Endothelial cell of umbilical vein (primary cell): ENCODE data around the gene HSPA14. TPM values are rescaled to one million over a fixed set of nuclear protein-coding genes. Genes with fewer than 3 reads are reported as not detected.
A peak's percentile ranks its signal among the peaks of the same experiment; 100 is the strongest.

Source experiments
- BruUV-seq: library from RNA; stranded (reverse); fragments of 400-500 nt; replicated peaks from 2 replicates; lab custom pipeline; 2021; lab: Mats Ljungman, UMichigan
- CTCF ChIA-PET: fragments of 300-600, 350-600 bp; sonication (Branson Sonifier 250); formaldehyde crosslinking; loops from one replicate; lab custom pipeline; 2021; ENCODE audit warnings: antibody characterized with exemption, inconsistent platforms; lab: Charles Lee
- POLR2A ChIA-PET: fragments of 300-600, 350-600 bp; sonication (Branson Sonifier 250); formaldehyde crosslinking; loops from one replicate; lab custom pipeline; 2021; ENCODE audit warnings: antibody characterized with exemption, inconsistent platforms; lab: Charles Lee
- DNase-seq: peaks from one replicate; pipeline ENCODE4 v3.0.0-alpha.2; 2011; ENCODE audit warnings: low read depth, low spot score
- FAIRE-seq: peaks from 2 replicates; lab custom pipeline; 2011; peaks lifted over from hg19 to GRCh38; lab: Jason Lieb, UNC
- H2AFZ ChIP-seq: 2 replicates; pipeline ENCODE4 v1.6.0; 2012; ENCODE audit warnings: low read depth, low read length, control low read depth, inconsistent platforms
- H3K27ac ChIP-seq: 2 replicates; pipeline ENCODE4 v1.5.1; 2011; ENCODE audit warnings: low read depth, mild to moderate bottlenecking, control low read depth, low read length, moderate library complexity; ENCODE audit not compliant: insufficient read depth
- H3K27me3 ChIP-seq, 2 experiments: 2 replicates each; pipeline versions ENCODE4 v1.6.0 to v1.6.1; 2011; ENCODE audit warnings: low read length in 2 of 2, mixed read lengths in 1 of 2; ENCODE audit not compliant: control insufficient read depth in 2 of 2, insufficient read depth in 2 of 2
- H3K36me3 ChIP-seq, 2 experiments: 2 replicates in 1 of 2; 3 replicates in 1 of 2; pipeline ENCODE4 v1.5.1; 2011; ENCODE audit warnings: low read length in 2 of 2, mild to moderate bottlenecking in 1 of 2, moderate library complexity in 1 of 2; ENCODE audit not compliant: control insufficient read depth in 2 of 2, insufficient read depth in 2 of 2; ENCODE audit errors: extremely low read depth in 1 of 2
- H3K4me1 ChIP-seq: 3 replicates; pipeline ENCODE4 v1.5.1; 2011; ENCODE audit warnings: mild to moderate bottlenecking, low read length; ENCODE audit not compliant: control insufficient read depth, insufficient read depth; ENCODE audit errors: extremely low read depth
- H3K4me2 ChIP-seq: 2 replicates; pipeline ENCODE4 v1.6.1; 2011; ENCODE audit warnings: low read length, control low read depth, mixed read lengths; ENCODE audit not compliant: insufficient read depth
- H3K4me3 ChIP-seq, 3 experiments: fragments of 200-600 bp in 1 of 3; sonication (generic), shearing (Covaris generic) in 1 of 3; replicated peaks in 1 of 3; 2 replicates each; pipeline ENCODE4 v1.5.1; 2011 to 2016; ENCODE audit warnings: control low read depth in 3 of 3, low read length in 3 of 3, mild to moderate bottlenecking in 2 of 3, inconsistent platforms in 1 of 3, low read depth in 1 of 3, moderate library complexity in 1 of 3; ENCODE audit not compliant: insufficient read depth in 1 of 3
- H3K79me2 ChIP-seq: 2 replicates; pipeline ENCODE4 v1.6.0; 2012; ENCODE audit warnings: low read length, inconsistent platforms; ENCODE audit not compliant: control insufficient read depth, insufficient read depth
- H3K9ac ChIP-seq: replicated peaks from 2 replicates; pipeline ENCODE3; 2011; ENCODE audit warnings: low read length, control low read depth; ENCODE audit not compliant: insufficient read depth; ENCODE audit errors: extremely low read depth
- H3K9me1 ChIP-seq: replicated peaks from 3 replicates; pipeline ENCODE4 v1.6.0; 2011; ENCODE audit warnings: mild to moderate bottlenecking, low read length; ENCODE audit not compliant: control insufficient read depth, insufficient read depth; ENCODE audit errors: extremely low read depth
- H3K9me3 ChIP-seq: replicated peaks from 2 replicates; pipeline ENCODE4 v1.5.1; 2012; ENCODE audit warnings: low read length, inconsistent platforms; ENCODE audit not compliant: control insufficient read depth, insufficient read depth
- H4K20me1 ChIP-seq: replicated peaks from 2 replicates; pipeline ENCODE3; 2011; ENCODE audit warnings: mild to moderate bottlenecking, low read length; ENCODE audit not compliant: control insufficient read depth, insufficient read depth; ENCODE audit errors: extremely low read depth
- CTCF ChIP-seq, 2 donors: IDR thresholded peaks; 1 replicate in 1 of 2; 2 replicates in 1 of 2; pipeline ENCODE4 v1.5.1; 2011; ENCODE audit warnings: low read length in 2 of 2, mild to moderate bottlenecking in 2 of 2, moderate library complexity in 2 of 2, control low read depth in 1 of 2, inconsistent platforms in 1 of 2, low read depth in 1 of 2; ENCODE audit not compliant: insufficient read depth in 1 of 2; ENCODE audit errors: extremely low read depth in 1 of 2
- EZH2 ChIP-seq: IDR thresholded peaks from 2 replicates; pipeline ENCODE4 v1.6.1; 2012; ENCODE audit warnings: borderline replicate concordance, low read depth, mild to moderate bottlenecking, moderate library complexity, low read length, inconsistent platforms; ENCODE audit not compliant: severe bottlenecking
- FOS ChIP-seq: IDR thresholded peaks from 2 replicates; pipeline ENCODE4 v1.6.1; 2011; ENCODE audit warnings: mild to moderate bottlenecking, low read length, moderate library complexity, borderline replicate concordance; ENCODE audit not compliant: insufficient read depth
- GATA2 ChIP-seq: IDR thresholded peaks from 2 replicates; pipeline ENCODE4 v1.7.0; 2011; ENCODE audit warnings: low read depth, mild to moderate bottlenecking, moderate library complexity, mixed read lengths, low read length; ENCODE audit not compliant: insufficient read length, insufficient read depth
- JUN ChIP-seq: IDR thresholded peaks from 2 replicates; pipeline ENCODE4 v1.6.1; 2011; ENCODE audit warnings: borderline replicate concordance, low read depth; ENCODE audit not compliant: insufficient read length, insufficient read depth
- MYC ChIP-seq: IDR thresholded peaks from one replicate; pipeline ENCODE4 v1.6.1; 2011; ENCODE audit warnings: mild to moderate bottlenecking, low read depth, low read length
- POLR2A ChIP-seq: IDR thresholded peaks from 2 replicates; pipeline ENCODE4 v1.6.1; 2012; ENCODE audit warnings: low read depth, mild to moderate bottlenecking, control low read depth, low read length
- dilution Hi-C: fragments of 300-500 bp; cut with MboI; formaldehyde crosslinking; loops from one replicate; pipeline ENCODE4 v1.15.0; 2019; ENCODE audit warnings: low sequenced_read_pairs; ENCODE audit not compliant: extremely low pct_ligation_motif_present
- intact Hi-C: fragments of 100-400 bp; cut with micrococcal nuclease; formaldehyde crosslinking; loops from one replicate; pipeline ENCODE4 v1.10.0; 2022
- polyA plus RNA-seq, 4 experiments: library from polyadenylated mRNA; depleted of rRNA in 3 of 4; stranded (reverse) in 3 of 4; unstranded in 1 of 4; fragments of >200 nt; gene quantifications; 2 replicates each; pipeline versions ENCODE4 v1.2.1 to v1.2.3, GENCODE V29; 2011 to 2012; ENCODE audit warnings: missing spikeins in 1 of 4
- total RNA-seq: library from RNA; stranded (reverse); gene quantifications from 2 replicates; pipeline ENCODE4 v1.2.3, GENCODE V29; 2021

Gene HSPA14
- total and polyA plus RNA-seq, 2 donors (not counting 3 experiments of a cell fraction or from before 2014, with no cell fraction given) = 7.6 to 15.7 TPM

GRCh38 chr10:14844948-14845347 is 6.8 kb downstream of the HSPA14 start:
- Histone ChIP-seq H3K9ac (no peak overlapping the region), H3K9me1 (no peaks in the 10 kb centered on the region), H3K9me3 (no peaks in the 10 kb centered on the region), H3K36me3 (peaks cover 12 to 25% of the 10 kb centered on the region in 2 experiments), H3K4me3 (no peak overlapping the region), H3K27me3 (no peaks in the 10 kb centered on the region), H3K79me2 (peaks cover 12% of the 10 kb centered on the region), H3K4me1 (peaks cover 9% of the 10 kb centered on the region), H2AFZ (no peak overlapping the region), H3K4me2 (no peak overlapping the region), H4K20me1 (no peaks in the 10 kb centered on the region), H3K27ac (no peak overlapping the region)
- DNase-seq (peak; percentile 39), FAIRE-seq (no peak)
- BruUV-seq = no TSS peak
- dilution Hi-C loops (no loop called here), intact Hi-C loops (no loop called here)
- ChIA-PET CTCF (interaction anchor here (0.9 kb wide), 1 partner anchor 34 kb away, joined by 3 read pairs; the partner anchor contains the start of gene SUV39H2), POLR2A (no interaction called here)
- TF ChIP-seq GATA2 (peak; percentile 50), POLR2A (no peak)

GRCh38 chr10:14852236-14852635 is 14.1 kb downstream of the HSPA14 start:
- no peaks in the 10 kb centered on the region for H4K20me1 ChIP-seq
- no TSS peak for BruUV-seq
- no peaks in the 10 kb centered on the region for H3K9me1 ChIP-seq
- H3K27me3 ChIP-seq = no peaks in the 10 kb centered on the region
- DNase-seq (no peak), FAIRE-seq (no peak)
- H3K27ac ChIP-seq = no peak overlapping the region
- ChIA-PET POLR2A (no interaction called here), CTCF (interaction anchor here (1.7 kb wide), 1 partner anchor 120 kb away, joined by 4 read pairs; no protein-coding TSS in a partner anchor)
- no peak overlapping the region for H3K9ac ChIP-seq
- no peaks in the 10 kb centered on the region for H3K36me3 ChIP-seq
- H3K9me3 ChIP-seq = no peaks in the 10 kb centered on the region
- H3K79me2 ChIP-seq = no peaks in the 10 kb centered on the region
- no peak overlapping the region for H3K4me3 ChIP-seq
- TF ChIP-seq CTCF (IDR thresholded peaks at IDR 0.05; ENCODE audit: extremely low read depth in 1 of 2, insufficient read depth in 1 of 2, low read depth in 1 of 2, low read length in 2 of 2) = no peak
- TF ChIP-seq EZH2 = no peak
- no peak for TF ChIP-seq GATA2
- TF ChIP-seq JUN = no peak
- TF ChIP-seq POLR2A = no peak
- TF ChIP-seq FOS = no peak
- no peak for TF ChIP-seq MYC
- no peak overlapping the region for H3K4me2 ChIP-seq
- H2AFZ ChIP-seq = no peak overlapping the region
- intact Hi-C loops (no loop called here), dilution Hi-C loops (no loop called here)
- H3K4me1 ChIP-seq = no peaks in the 10 kb centered on the region
